ENCODE data around the gene ADAMTS6.

The ADAMTS6 gene

DNA sequence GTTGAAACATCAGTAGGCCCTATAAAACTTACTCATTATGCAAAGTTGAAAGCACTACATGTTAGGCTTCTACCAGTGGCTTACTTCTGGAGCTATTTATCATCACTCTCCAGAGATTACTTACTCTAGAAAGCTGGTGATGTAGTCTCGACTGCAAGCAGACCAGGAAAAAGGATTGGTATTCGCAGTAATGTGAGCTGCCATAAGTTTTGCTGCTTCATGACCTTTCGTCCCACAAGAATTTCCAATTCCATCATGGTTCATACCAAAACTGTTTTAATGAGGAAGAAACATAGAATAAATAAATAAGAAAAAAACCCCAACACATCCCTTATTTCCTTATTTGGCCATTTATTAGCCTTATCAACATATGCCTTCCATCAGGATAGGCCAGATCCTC, 181.9 kb downstream of the ADAMTS6 start:
- H3K4me3 ChIP-seq (ENCODE audit: low read depth in 1 of 2, low read length in 2 of 2), result no peak overlapping the region
- H3K27ac ChIP-seq (ENCODE audit: low read depth, low read length), result no peak overlapping the region
- H3K9me3 ChIP-seq (ENCODE audit: control insufficient read depth in 1 of 2, low read length in 2 of 2), result no peaks in the 10 kb centered on the region
- no peaks in the 10 kb centered on the region for H3K36me3 ChIP-seq (ENCODE audit: control insufficient read depth in 1 of 2, insufficient read depth in 2 of 2, low read length in 2 of 2)
- H3K9ac ChIP-seq (ENCODE audit: low read depth in 1 of 2, low read length in 2 of 2), result no peak overlapping the region
- no peaks in the 10 kb centered on the region for H3K27me3 ChIP-seq (ENCODE audit: control insufficient read depth in 1 of 2, insufficient read depth in 2 of 2, low read length in 2 of 2)
- no peaks in the 10 kb centered on the region for H3K4me1 ChIP-seq (ENCODE audit: control insufficient read depth in 1 of 2, insufficient read depth in 2 of 2, low read length in 2 of 2)

DNA sequence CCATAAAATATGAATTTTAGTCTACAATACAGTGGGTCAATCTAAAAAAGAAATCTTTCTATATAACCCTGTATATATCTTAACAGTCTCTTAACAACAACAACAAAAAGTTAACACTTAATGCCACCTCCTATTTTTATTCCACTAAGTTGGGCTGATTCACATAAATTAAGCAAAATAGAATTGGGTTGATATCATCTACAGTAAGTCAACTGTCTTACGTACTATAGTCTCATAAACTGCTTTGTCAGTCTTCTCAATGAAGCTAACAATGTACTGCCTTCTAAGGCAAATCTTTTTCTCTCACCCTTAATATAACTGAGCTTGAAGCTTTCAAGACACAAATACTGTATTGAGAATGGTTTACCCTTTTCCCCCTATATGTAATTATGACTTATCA, 185.7 kb downstream of the ADAMTS6 start:
- no peak overlapping the region for H3K4me3 ChIP-seq (ENCODE audit: low read depth in 1 of 2, low read length in 2 of 2)
- no peak overlapping the region for H3K9ac ChIP-seq (ENCODE audit: low read depth in 1 of 2, low read length in 2 of 2)

DNA sequence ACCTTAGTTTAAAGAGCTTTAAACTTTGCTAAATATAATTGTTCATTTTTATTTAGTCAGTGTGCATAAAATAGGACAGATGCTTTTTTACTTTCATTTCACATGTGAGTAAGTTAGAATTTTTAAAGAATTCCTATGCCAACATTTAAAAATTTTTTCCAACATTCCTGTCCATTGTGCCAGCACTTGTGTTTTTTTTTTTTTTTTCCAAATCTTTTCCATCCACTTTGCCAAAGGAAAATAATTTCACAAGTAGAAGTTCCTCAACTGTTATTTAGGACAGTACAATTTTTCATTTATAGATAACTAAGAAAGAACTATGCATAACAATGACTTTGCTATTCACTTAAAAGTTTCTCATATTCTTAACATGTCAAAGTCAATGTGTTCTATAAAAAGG, 189.5 kb downstream of the ADAMTS6 start:
- H3K4me3 ChIP-seq (ENCODE audit: low read depth in 1 of 2, low read length in 2 of 2), result no peak overlapping the region
- no peaks in the 10 kb centered on the region for H3K36me3 ChIP-seq (ENCODE audit: control insufficient read depth in 1 of 2, insufficient read depth in 2 of 2, low read length in 2 of 2)
- no peaks in the 10 kb centered on the region for H3K4me1 ChIP-seq (ENCODE audit: control insufficient read depth in 1 of 2, insufficient read depth in 2 of 2, low read length in 2 of 2)
- H3K27ac ChIP-seq (ENCODE audit: low read depth, low read length), result no peak overlapping the region
- no peaks in the 10 kb centered on the region for H3K9me3 ChIP-seq (ENCODE audit: control insufficient read depth in 1 of 2, low read length in 2 of 2)
- H3K27me3 ChIP-seq (ENCODE audit: control insufficient read depth in 1 of 2, insufficient read depth in 2 of 2, low read length in 2 of 2), result no peaks in the 10 kb centered on the region
- no peak overlapping the region for H3K9ac ChIP-seq (ENCODE audit: low read depth in 1 of 2, low read length in 2 of 2)

More for the DNA sequence above, 185.7 kb downstream of the ADAMTS6 start:
- no peaks in the 10 kb centered on the region for H3K9me3 ChIP-seq (ENCODE audit: control insufficient read depth in 1 of 2, low read length in 2 of 2)
- no peaks in the 10 kb centered on the region for H3K36me3 ChIP-seq (ENCODE audit: control insufficient read depth in 1 of 2, insufficient read depth in 2 of 2, low read length in 2 of 2)
- no peaks in the 10 kb centered on the region for H3K4me1 ChIP-seq (ENCODE audit: control insufficient read depth in 1 of 2, insufficient read depth in 2 of 2, low read length in 2 of 2)
- H3K27me3 ChIP-seq (ENCODE audit: control insufficient read depth in 1 of 2, insufficient read depth in 2 of 2, low read length in 2 of 2), result no peaks in the 10 kb centered on the region
- H3K27ac ChIP-seq (ENCODE audit: low read depth, low read length), result no peak overlapping the region

DNA sequence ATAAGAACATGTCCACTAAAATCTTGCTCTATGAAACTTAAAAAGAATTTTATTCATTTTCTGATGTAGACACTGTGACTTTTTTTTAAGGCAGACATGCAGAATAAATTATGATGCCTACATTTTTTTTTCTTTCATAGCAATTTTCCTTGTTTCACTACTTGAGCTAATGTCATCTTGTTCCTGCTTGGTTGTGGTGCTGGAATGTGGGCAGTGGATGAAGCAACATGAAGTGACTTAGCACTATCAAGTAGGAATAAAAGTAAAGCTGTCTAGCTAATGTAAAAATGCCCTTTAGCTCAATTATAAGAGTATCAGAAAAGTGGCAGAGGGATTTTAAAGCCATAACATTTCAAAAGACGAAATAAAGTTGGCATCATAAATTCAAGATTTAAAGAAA, 191.0 kb downstream of the ADAMTS6 start:
- H3K4me3 ChIP-seq (ENCODE audit: low read depth in 1 of 2, low read length in 2 of 2), result no peak overlapping the region
- H3K36me3 ChIP-seq (ENCODE audit: control insufficient read depth in 1 of 2, insufficient read depth in 2 of 2, low read length in 2 of 2), result no peaks in the 10 kb centered on the region
- H3K27ac ChIP-seq (ENCODE audit: low read depth, low read length), result no peak overlapping the region
- no peaks in the 10 kb centered on the region for H3K9me3 ChIP-seq (ENCODE audit: control insufficient read depth in 1 of 2, low read length in 2 of 2)
- H3K9ac ChIP-seq (ENCODE audit: low read depth in 1 of 2, low read length in 2 of 2), result no peak overlapping the region
- no peaks in the 10 kb centered on the region for H3K4me1 ChIP-seq (ENCODE audit: control insufficient read depth in 1 of 2, insufficient read depth in 2 of 2, low read length in 2 of 2)
- no peaks in the 10 kb centered on the region for H3K27me3 ChIP-seq (ENCODE audit: control insufficient read depth in 1 of 2, insufficient read depth in 2 of 2, low read length in 2 of 2)

DNA sequence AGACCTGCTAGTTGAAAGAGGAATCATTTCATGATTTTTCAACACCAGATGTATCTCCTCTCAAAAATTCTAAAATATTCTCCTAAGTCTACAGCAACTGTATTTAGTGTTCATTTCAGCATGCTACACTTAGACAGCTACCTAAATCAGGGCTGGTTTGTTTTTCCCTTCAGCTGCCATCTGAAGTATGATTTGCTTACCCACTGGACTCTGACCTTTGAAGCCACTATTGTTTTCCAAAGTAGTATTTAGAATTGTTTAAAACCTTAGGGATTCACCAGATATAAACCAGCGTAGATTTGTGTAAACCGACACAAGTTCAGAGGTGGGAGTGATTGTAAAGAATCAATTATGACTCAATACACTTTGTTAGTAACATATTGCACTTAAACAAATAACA, 193.1 kb downstream of the ADAMTS6 start:
- Histone ChIP-seq H3K9me3 (ENCODE audit: control insufficient read depth in 1 of 2, low read length in 2 of 2) (no peaks in the 10 kb centered on the region), H3K27me3 (ENCODE audit: control insufficient read depth in 1 of 2, insufficient read depth in 2 of 2, low read length in 2 of 2) (no peaks in the 10 kb centered on the region)

DNA sequence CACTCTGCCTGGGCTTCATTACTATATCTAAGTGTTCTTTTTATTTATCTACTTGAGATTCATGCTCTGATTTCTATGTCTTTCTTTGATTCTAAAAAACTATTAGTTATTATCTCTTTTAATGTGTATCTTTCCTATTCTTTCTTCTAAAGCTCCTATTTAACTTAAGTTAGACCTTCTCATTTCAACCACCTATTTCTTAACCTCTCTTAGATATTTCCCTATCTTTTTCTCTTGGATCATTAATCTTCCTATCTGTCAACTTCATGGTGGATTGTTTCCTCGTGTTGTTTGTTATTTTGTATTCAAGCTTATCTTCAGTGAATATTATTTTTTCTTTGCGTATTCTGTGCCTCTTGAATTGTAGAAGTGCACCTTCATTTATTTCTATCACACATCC, 202.1 kb downstream of the ADAMTS6 start:
- Histone ChIP-seq H3K4me3 (ENCODE audit: low read depth in 1 of 2, low read length in 2 of 2) (no peak overlapping the region), H3K36me3 (ENCODE audit: control insufficient read depth in 1 of 2, insufficient read depth in 2 of 2, low read length in 2 of 2) (no peaks in the 10 kb centered on the region), H3K27me3 (ENCODE audit: control insufficient read depth in 1 of 2, insufficient read depth in 2 of 2, low read length in 2 of 2) (no peaks in the 10 kb centered on the region), H3K9me3 (ENCODE audit: control insufficient read depth in 1 of 2, low read length in 2 of 2) (no peaks in the 10 kb centered on the region), H3K27ac (ENCODE audit: low read depth, low read length) (no peak overlapping the region), H3K9ac (ENCODE audit: low read depth in 1 of 2, low read length in 2 of 2) (no peak overlapping the region), H3K4me1 (ENCODE audit: control insufficient read depth in 1 of 2, insufficient read depth in 2 of 2, low read length in 2 of 2) (no peaks in the 10 kb centered on the region)

More for the DNA sequence above, 193.1 kb downstream of the ADAMTS6 start:
- H3K27ac ChIP-seq (ENCODE audit: low read depth, low read length), result no peak overlapping the region
- no peaks in the 10 kb centered on the region for H3K36me3 ChIP-seq (ENCODE audit: control insufficient read depth in 1 of 2, insufficient read depth in 2 of 2, low read length in 2 of 2)
- no peak overlapping the region for H3K4me3 ChIP-seq (ENCODE audit: low read depth in 1 of 2, low read length in 2 of 2)
- H3K9ac ChIP-seq (ENCODE audit: low read depth in 1 of 2, low read length in 2 of 2), result no peak overlapping the region
- H3K4me1 ChIP-seq (ENCODE audit: control insufficient read depth in 1 of 2, insufficient read depth in 2 of 2, low read length in 2 of 2), result no peaks in the 10 kb centered on the region

DNA sequence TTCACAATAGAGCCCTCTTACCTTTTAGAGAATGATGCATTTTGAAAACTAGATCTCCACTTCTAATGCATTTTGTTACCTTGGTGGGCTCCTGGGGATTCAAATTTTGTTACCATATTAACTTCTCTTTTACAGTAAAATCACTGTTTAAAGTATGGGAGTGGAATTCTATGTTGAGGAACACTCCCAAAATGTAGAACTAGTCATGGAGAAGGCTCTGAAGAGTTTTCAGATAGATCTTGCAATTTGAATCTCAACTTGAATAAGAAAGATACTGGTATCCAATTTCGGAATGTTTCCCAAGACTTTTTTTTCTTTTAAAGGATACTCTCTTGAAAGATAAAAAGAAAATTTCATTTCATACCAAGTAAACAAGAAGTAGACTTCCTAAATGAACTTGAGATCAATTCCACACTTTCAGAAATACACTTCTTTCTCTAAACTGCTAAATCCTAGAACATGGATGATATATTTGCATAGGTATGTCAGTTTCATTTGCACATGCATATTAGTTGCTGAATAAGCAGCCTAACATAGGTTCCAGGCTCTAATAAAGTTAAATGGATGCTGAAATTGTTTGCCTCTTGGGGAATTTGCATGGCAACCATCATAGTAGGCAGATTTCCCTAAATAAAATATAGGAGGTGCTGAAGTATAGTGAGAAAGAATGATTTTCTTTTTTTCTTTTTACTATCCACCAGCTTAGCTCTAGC, 205.4 kb downstream of the ADAMTS6 start:
- H3K9me3 ChIP-seq (ENCODE audit: control insufficient read depth in 1 of 2, low read length in 2 of 2), result no peaks in the 10 kb centered on the region
- no peak overlapping the region for H3K27ac ChIP-seq (ENCODE audit: low read depth, low read length)
- H3K27me3 ChIP-seq (ENCODE audit: control insufficient read depth in 1 of 2, insufficient read depth in 2 of 2, low read length in 2 of 2), result no peaks in the 10 kb centered on the region
- H3K36me3 ChIP-seq (ENCODE audit: control insufficient read depth in 1 of 2, insufficient read depth in 2 of 2, low read length in 2 of 2), result no peaks in the 10 kb centered on the region
- H3K4me3 ChIP-seq (ENCODE audit: low read depth in 1 of 2, low read length in 2 of 2), result no peak overlapping the region
- H3K4me1 ChIP-seq (ENCODE audit: control insufficient read depth in 1 of 2, insufficient read depth in 2 of 2, low read length in 2 of 2), result no peaks in the 10 kb centered on the region
- no peak overlapping the region for H3K9ac ChIP-seq (ENCODE audit: low read depth in 1 of 2, low read length in 2 of 2)

DNA sequence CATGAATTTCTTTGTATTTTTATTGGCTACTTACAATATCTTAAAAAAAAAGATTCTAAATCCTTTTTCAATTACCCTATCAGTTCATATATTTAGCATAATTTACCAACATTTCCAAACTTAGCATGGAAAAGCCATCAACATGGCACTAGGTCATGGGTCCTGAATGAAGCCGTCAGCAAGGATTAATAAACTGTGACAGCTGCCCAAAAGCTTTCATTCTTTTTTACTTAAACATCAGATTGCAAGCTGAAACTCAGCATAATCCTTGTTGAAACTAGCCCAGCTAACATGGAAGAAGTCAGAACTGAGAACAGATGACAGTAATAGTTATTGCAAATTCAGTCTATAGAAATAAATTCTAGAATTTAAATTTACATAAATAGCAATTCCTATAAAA, 209.8 kb downstream of the ADAMTS6 start:
- Histone ChIP-seq H3K4me1 (ENCODE audit: control insufficient read depth in 1 of 2, insufficient read depth in 2 of 2, low read length in 2 of 2) (no peaks in the 10 kb centered on the region), H3K9me3 (ENCODE audit: control insufficient read depth in 1 of 2, low read length in 2 of 2) (no peaks in the 10 kb centered on the region), H3K9ac (ENCODE audit: low read depth in 1 of 2, low read length in 2 of 2) (no peak overlapping the region), H3K36me3 (ENCODE audit: control insufficient read depth in 1 of 2, insufficient read depth in 2 of 2, low read length in 2 of 2) (no peaks in the 10 kb centered on the region), H3K4me3 (ENCODE audit: low read depth in 1 of 2, low read length in 2 of 2) (no peak overlapping the region), H3K27ac (ENCODE audit: low read depth, low read length) (no peak overlapping the region), H3K27me3 (ENCODE audit: control insufficient read depth in 1 of 2, insufficient read depth in 2 of 2, low read length in 2 of 2) (no peaks in the 10 kb centered on the region)

DNA sequence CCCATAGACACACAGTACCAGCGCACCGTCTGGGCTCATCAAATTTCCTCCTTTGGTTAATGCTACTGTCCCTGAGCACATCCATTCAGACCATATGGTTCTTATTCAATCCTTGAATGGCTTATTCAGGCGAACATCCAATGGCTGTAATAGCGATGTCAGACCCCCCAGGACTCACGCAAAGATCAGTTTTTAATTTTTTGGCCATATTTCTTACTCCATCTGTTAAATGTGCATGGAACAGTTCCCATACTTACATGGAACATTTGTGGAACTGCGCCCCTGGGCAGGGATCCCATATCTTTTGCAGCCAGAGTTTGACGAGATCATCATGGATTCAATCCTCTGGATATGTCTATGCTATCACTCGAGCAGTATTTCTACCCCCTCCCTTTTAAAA, 213.2 kb downstream of the ADAMTS6 start:
- Histone ChIP-seq H3K9ac (ENCODE audit: low read depth in 1 of 2, low read length in 2 of 2) (no peak overlapping the region), H3K4me3 (ENCODE audit: low read depth in 1 of 2, low read length in 2 of 2) (no peak overlapping the region), H3K9me3 (ENCODE audit: control insufficient read depth in 1 of 2, low read length in 2 of 2) (no peaks in the 10 kb centered on the region), H3K27ac (ENCODE audit: low read depth, low read length) (no peak overlapping the region), H3K4me1 (ENCODE audit: control insufficient read depth in 1 of 2, insufficient read depth in 2 of 2, low read length in 2 of 2) (no peaks in the 10 kb centered on the region), H3K27me3 (ENCODE audit: control insufficient read depth in 1 of 2, insufficient read depth in 2 of 2, low read length in 2 of 2) (no peaks in the 10 kb centered on the region), H3K36me3 (ENCODE audit: control insufficient read depth in 1 of 2, insufficient read depth in 2 of 2, low read length in 2 of 2) (no peaks in the 10 kb centered on the region)

DNA sequence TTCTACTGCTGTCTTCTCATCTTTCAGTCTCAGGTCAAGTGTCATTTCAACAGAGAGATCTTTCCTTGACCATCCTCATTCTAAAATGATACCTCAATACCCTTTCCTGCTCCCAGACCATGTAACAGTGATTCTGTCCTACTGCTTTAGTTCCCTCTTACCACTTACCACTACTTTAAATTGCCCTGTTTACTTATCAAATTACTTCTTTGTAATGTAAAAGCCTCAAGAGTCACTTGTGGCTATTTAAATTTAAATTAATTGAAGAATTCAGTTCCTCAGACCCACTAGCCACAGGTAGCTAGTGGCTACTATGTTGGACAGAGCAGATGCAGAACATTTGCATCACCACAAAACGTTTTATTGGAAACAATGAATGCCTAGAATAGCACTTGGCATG, 217.3 kb downstream of the ADAMTS6 start:
- Histone ChIP-seq H3K9ac (ENCODE audit: low read depth in 1 of 2, low read length in 2 of 2) (no peak overlapping the region), H3K27me3 (ENCODE audit: control insufficient read depth in 1 of 2, insufficient read depth in 2 of 2, low read length in 2 of 2) (no peaks in the 10 kb centered on the region), H3K36me3 (ENCODE audit: control insufficient read depth in 1 of 2, insufficient read depth in 2 of 2, low read length in 2 of 2) (no peaks in the 10 kb centered on the region), H3K27ac (ENCODE audit: low read depth, low read length) (no peak overlapping the region), H3K4me1 (ENCODE audit: control insufficient read depth in 1 of 2, insufficient read depth in 2 of 2, low read length in 2 of 2) (no peaks in the 10 kb centered on the region), H3K4me3 (ENCODE audit: low read depth in 1 of 2, low read length in 2 of 2) (no peak overlapping the region), H3K9me3 (ENCODE audit: control insufficient read depth in 1 of 2, low read length in 2 of 2) (no peaks in the 10 kb centered on the region)

DNA sequence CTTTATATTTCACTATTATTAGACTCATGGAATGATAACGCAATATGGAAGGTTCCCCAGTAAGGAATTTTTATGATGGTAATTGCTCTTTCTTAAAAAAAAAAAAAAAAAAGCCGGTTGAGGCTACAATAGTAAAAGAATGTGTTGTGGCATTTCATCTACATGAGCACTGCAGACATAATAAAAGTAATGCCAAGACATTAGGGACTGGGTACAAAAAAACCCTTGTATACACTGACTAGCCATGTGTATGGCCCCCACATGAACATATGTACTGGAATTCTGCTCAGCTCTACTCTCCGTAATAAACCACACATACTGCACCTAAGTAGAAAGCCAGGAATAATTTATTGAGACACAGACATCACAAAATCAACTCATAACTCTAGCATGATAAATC, 218.4 kb downstream of the ADAMTS6 start:
- no peaks in the 10 kb centered on the region for H3K36me3 ChIP-seq (ENCODE audit: control insufficient read depth in 1 of 2, insufficient read depth in 2 of 2, low read length in 2 of 2)
- H3K9me3 ChIP-seq (ENCODE audit: control insufficient read depth in 1 of 2, low read length in 2 of 2), result no peaks in the 10 kb centered on the region
- no peaks in the 10 kb centered on the region for H3K27me3 ChIP-seq (ENCODE audit: control insufficient read depth in 1 of 2, insufficient read depth in 2 of 2, low read length in 2 of 2)
- H3K9ac ChIP-seq (ENCODE audit: low read depth in 1 of 2, low read length in 2 of 2), result no peak overlapping the region
- H3K4me1 ChIP-seq (ENCODE audit: control insufficient read depth in 1 of 2, insufficient read depth in 2 of 2, low read length in 2 of 2), result no peaks in the 10 kb centered on the region
- no peak overlapping the region for H3K27ac ChIP-seq (ENCODE audit: low read depth, low read length)
- no peak overlapping the region for H3K4me3 ChIP-seq (ENCODE audit: low read depth in 1 of 2, low read length in 2 of 2)

Measured in duodenal mucosa (tissue), 2 donors.